Measurements from ENCODE around the gene PSME3IP1.

Gene PSME3IP1

GRCh38 chr16:57185945-57186871 lies at the start of gene PSME3IP1, which contains the start of gene RSPRY1:
Gene PSME3IP1 (minus strand): TSS chr16:57186039. CDS start chr16:57173854, 12,185 bp downstream.
Gene RSPRY1 (plus strand): TSS chr16:57186329. CDS start chr16:57204659, 18,330 bp downstream.
- H3K9me3 ChIP-seq, result no peaks in the 10 kb centered on the region
- H3K27me3 ChIP-seq, result no peaks in the 10 kb centered on the region
- peak; percentile 21 for TF ChIP-seq CTCF (IDR thresholded peaks at IDR 0.05)
- peaks cover 4% of the 10 kb centered on the region for H3K36me3 ChIP-seq
- H3K27ac ChIP-seq, result peak within 1 kb of the TSS; percentile 89
- peak within 1 kb of the TSS; percentile 96 to 100 for H3K4me3 ChIP-seq (ENCODE audit: low read depth in 1 of 2, low read length in 1 of 2)
- H3K4me1 ChIP-seq (ENCODE audit: control insufficient read depth in 1 of 2, insufficient read depth in 1 of 2, low read depth in 1 of 2, low read length in 1 of 2), result peaks cover 29% of the 10 kb centered on the region in 2 experiments

- no peaks in the 10 kb centered on the region for H3K4me1 ChIP-seq (ENCODE audit: control insufficient read depth in 1 of 2, insufficient read depth in 1 of 2, low read depth in 1 of 2, low read length in 1 of 2)
- H3K4me3 ChIP-seq (ENCODE audit: low read depth in 1 of 2, low read length in 1 of 2), result no peak overlapping the region
- H3K9me3 ChIP-seq, result no peaks in the 10 kb centered on the region
- no peak for TF ChIP-seq CTCF (IDR thresholded peaks at IDR 0.05)
- peak overlapping the region; percentile 35 for H3K27ac ChIP-seq
- H3K36me3 ChIP-seq, result peaks cover 74% of the 10 kb centered on the region
- no peaks in the 10 kb centered on the region for H3K27me3 ChIP-seq
Measured at GRCh38 chr16:57235128-57236021, 49.5 kb upstream of the PSME3IP1 start.

GRCh38 chr16:57234707-57235092 lies 48.9 kb upstream of the PSME3IP1 start:
- Histone ChIP-seq H3K36me3 (peaks cover 80% of the 10 kb centered on the region), H3K27me3 (no peaks in the 10 kb centered on the region), H3K4me1 (ENCODE audit: control insufficient read depth in 1 of 2, insufficient read depth in 1 of 2, low read depth in 1 of 2, low read length in 1 of 2) (no peaks in the 10 kb centered on the region), H3K4me3 (ENCODE audit: low read depth in 1 of 2, low read length in 1 of 2) (no peak overlapping the region), H3K9me3 (no peaks in the 10 kb centered on the region), H3K27ac (no peak overlapping the region)
- no peak for TF ChIP-seq CTCF (IDR thresholded peaks at IDR 0.05)

- H3K27me3 ChIP-seq, result no peaks in the 10 kb centered on the region
- no peaks in the 10 kb centered on the region for H3K4me1 ChIP-seq (ENCODE audit: control insufficient read depth in 1 of 2, insufficient read depth in 1 of 2, low read depth in 1 of 2, low read length in 1 of 2)
- no peaks in the 10 kb centered on the region for H3K9me3 ChIP-seq
- no peak overlapping the region for H3K4me3 ChIP-seq (ENCODE audit: low read depth in 1 of 2, low read length in 1 of 2)
- no peak overlapping the region for H3K27ac ChIP-seq
- TF ChIP-seq CTCF (IDR thresholded peaks at IDR 0.05), result no peak
- peaks cover 79% of the 10 kb centered on the region for H3K36me3 ChIP-seq
Measured at GRCh38 chr16:57233944-57234706, 48.3 kb upstream of the PSME3IP1 start.

GRCh38 chr16:57231821-57232350 lies 46.0 kb upstream of the PSME3IP1 start:
- Histone ChIP-seq H3K27ac (no peak overlapping the region), H3K27me3 (no peaks in the 10 kb centered on the region), H3K9me3 (no peaks in the 10 kb centered on the region), H3K4me3 (ENCODE audit: low read depth in 1 of 2, low read length in 1 of 2) (no peak overlapping the region), H3K4me1 (ENCODE audit: control insufficient read depth in 1 of 2, insufficient read depth in 1 of 2, low read depth in 1 of 2, low read length in 1 of 2) (no peaks in the 10 kb centered on the region), H3K36me3 (peaks cover 87% of the 10 kb centered on the region)
- TF ChIP-seq CTCF (IDR thresholded peaks at IDR 0.05), result no peak

Measured in neutrophil (primary cell).